A549 (cell line): ENCODE data around the gene DDX3X. TPM values are rescaled to one million over a fixed set of nuclear protein-coding genes. Genes with fewer than 3 reads are reported as not detected.

ENCODE experiments used
- ATAC-seq, 2 experiments: fragments of 200-7000 bp in 1 of 2; fragments of >200 bp in 1 of 2; cut with Nextera tagmentation in 1 of 2; cut with Tn5 transposase in 1 of 2; 3 replicates each; pipeline versions ENCODE4 v1.8.0 to v1.9.1; 2018 to 2020; ENCODE audit warnings: mild to moderate bottlenecking in 1 of 2, moderate library complexity in 1 of 2
- CTCF ChIA-PET: fragments of 300-600 bp; sonication (Branson Sonifier 250); formaldehyde crosslinking; extraction: SDS; loops from one replicate; lab custom pipeline; 2021; ENCODE audit warnings: antibody characterized with exemption, inconsistent platforms; lab: Yijun Ruan, JAX
- POLR2A ChIA-PET: fragments of 350-600 bp; formaldehyde crosslinking; extraction: SDS; loops from one replicate; lab custom pipeline; 2021; ENCODE audit warnings: antibody characterized with exemption, inconsistent platforms; lab: Yijun Ruan, JAX
- DNase-seq, 2 experiments: peaks; one replicate each; pipeline versions ENCODE4 v3.0.0 to v3.0.0-alpha.2; 2011 to 2016; ENCODE audit warnings: low read depth in 1 of 2, low spot score in 1 of 2
- FAIRE-seq: peaks from 2 replicates; lab custom pipeline; 2011; peaks lifted over from hg19 to GRCh38; lab: Jason Lieb, UNC
- H3K27ac ChIP-seq, 2 experiments: fragments of >200 bp; sonication (Bioruptor Twin); formaldehyde crosslinking; 3 replicates each; pipeline ENCODE4 v1.5.1; 2016 to 2017
- H3K4me1 ChIP-seq: fragments of >200 bp; sonication (Bioruptor Twin); formaldehyde crosslinking; 3 replicates; pipeline ENCODE4 v1.6.1; 2016
- H3K4me2 ChIP-seq: fragments of >200 bp; sonication (Bioruptor Twin); formaldehyde crosslinking; 3 replicates; pipeline ENCODE4 v1.6.1; 2016
- H3K4me3 ChIP-seq: fragments of >200 bp; sonication (Bioruptor Twin); formaldehyde crosslinking; 3 replicates; pipeline ENCODE4 v1.5.1; 2016
- H3K9me3 ChIP-seq: fragments of >200 bp; sonication (Bioruptor Twin); formaldehyde crosslinking; 3 replicates; pipeline ENCODE4 v1.6.1; 2016
- BCL3 ChIP-seq: fragments of >200 bp; sonication (Bioruptor Twin); formaldehyde crosslinking; IDR thresholded peaks from 3 replicates; pipeline ENCODE4 v1.6.1; 2016
- BHLHE40 ChIP-seq: IDR thresholded peaks from 2 replicates; pipeline ENCODE4 v1.6.1; 2012; ENCODE audit warnings: low read depth, low read length, inconsistent platforms
- CBX8 ChIP-seq: fragments of 200-600 bp; sonication (generic); IDR thresholded peaks from 2 replicates; pipeline ENCODE4 v1.6.1; 2016
- E2F6 ChIP-seq: IDR thresholded peaks from 2 replicates; pipeline ENCODE4 v1.6.1; 2012; ENCODE audit warnings: low read depth, borderline replicate concordance
- ESRRA ChIP-seq: fragments of 150-350 bp; IDR thresholded peaks from 2 replicates; pipeline ENCODE4 v1.6.1; 2014; ENCODE audit warnings: mild to moderate bottlenecking, low read length, borderline replicate concordance
- FOSB ChIP-seq: fragments of 250-450 bp; sonication (Bioruptor Pico); IDR thresholded peaks from 2 replicates; pipeline ENCODE4 v1.5.0; 2020; ENCODE audit warnings: mild to moderate bottlenecking, moderate library complexity
- FOXS1 ChIP-seq: fragments of 250-450 bp; sonication (Bioruptor Pico); IDR thresholded peaks from 2 replicates; pipeline ENCODE4 v1.5.0; 2020; ENCODE audit warnings: mild to moderate bottlenecking, moderate library complexity
- GATA3 ChIP-seq: IDR thresholded peaks from 2 replicates; pipeline ENCODE4 v1.6.1; 2012; ENCODE audit warnings: borderline replicate concordance
- HMGXB4 ChIP-seq: fragments of 250-450 bp; sonication (Bioruptor Pico); IDR thresholded peaks from 2 replicates; pipeline ENCODE4 v1.5.0; 2021; ENCODE audit warnings: mild to moderate bottlenecking, moderate library complexity, borderline replicate concordance
- HOXB5 ChIP-seq: fragments of 250-450 bp; sonication (Bioruptor Pico); IDR thresholded peaks from 2 replicates; pipeline ENCODE4 v1.5.0; 2020; ENCODE audit warnings: mild to moderate bottlenecking, moderate library complexity
- JUN ChIP-seq, 2 experiments: fragments of >200 bp; sonication (Bioruptor Twin); formaldehyde crosslinking; IDR thresholded peaks; 2 replicates in 1 of 2; 3 replicates in 1 of 2; pipeline ENCODE4 v1.6.1; 2016 to 2017
- MAZ ChIP-seq: fragments of 150-350 bp; IDR thresholded peaks from 2 replicates; pipeline ENCODE4 v1.6.1; 2014; ENCODE audit warnings: antibody characterized with exemption, low read depth, low read length, borderline replicate concordance
- PBX3 ChIP-seq: IDR thresholded peaks from 2 replicates; pipeline ENCODE4 v1.6.1; 2012
- RFX5 ChIP-seq: fragments of 450-650 bp; IDR thresholded peaks from 2 replicates; pipeline ENCODE4 v1.7.1; 2014; ENCODE audit warnings: antibody characterized with exemption, mild to moderate bottlenecking, moderate library complexity
- TP53 ChIP-seq: fragments of 250-450 bp; sonication (Bioruptor Pico); IDR thresholded peaks from 2 replicates; pipeline ENCODE4 v1.5.0; 2021; ENCODE audit warnings: mild to moderate bottlenecking, moderate library complexity
- USF2 ChIP-seq: fragments of 450-650 bp; IDR thresholded peaks from 2 replicates; pipeline ENCODE4 v1.6.1; 2014; ENCODE audit warnings: antibody characterized with exemption
- ZNF302 ChIP-seq: fragments of 250-450 bp; sonication (Bioruptor Pico); IDR thresholded peaks from 2 replicates; pipeline ENCODE4 v1.9.0; 2021; ENCODE audit warnings: inconsistent platforms, mild to moderate bottlenecking, moderate library complexity
- WGBS: methylation state at CpG from one replicate; pipeline ENCODE4 v1.1.6; 2017; ENCODE audit errors: missing lambda C conversion rate; 5-methylcytosine and 5-hydroxymethylcytosine counted together
- polyA plus RNA-seq, 4 experiments: library from polyadenylated mRNA; depleted of rRNA in 3 of 4; stranded (reverse); fragments of >200 nt; fragmentation: RNase III in 1 of 4; extraction: RNeasy Plus Mini Kit Qiagen cat#74134 plus additional on column Dnase treatment in 1 of 4; gene quantifications; 2 replicates in 3 of 4; 3 replicates in 1 of 4; pipeline ENCODE4 v1.2.3, GENCODE V29; 2011 to 2017
- TF ChIP-seq, protein P1 (sequence below): fragments of 150-350 bp; IDR thresholded peaks from 2 replicates; pipeline ENCODE4 v1.6.1; 2014; ENCODE audit warnings: low read depth, mild to moderate bottlenecking, low read length
- TF ChIP-seq, protein P2 (sequence below): fragments of >200 bp; sonication (Bioruptor Twin); formaldehyde crosslinking; IDR thresholded peaks from 2 replicates; pipeline ENCODE4 v1.6.1; 2016

The DDX3X gene
- polyA plus RNA-seq, 2 of the 4 experiments (the other 2 are of a cell fraction): 216 to 341 TPM

GRCh38 chrX:41339148-41339547 lies 5.2 kb downstream of the DDX3X start:
- H3K9me3 ChIP-seq: no peaks in the 10 kb centered on the region
- ChIA-PET POLR2A (no interaction called here), CTCF (no interaction called here)
- H3K4me2 ChIP-seq: peak overlapping the region; percentile 96
- H3K27ac ChIP-seq: no peak overlapping the region
- 0 out of 3 replicates have a peak overlapping the region, but pooled peaks have one; percentile 19 for H3K4me3 ChIP-seq
- no peak for TF ChIP-seq HOXB5 (CRISPR knock-in tag)
- TF ChIP-seq ESRRA: no peak
- TF ChIP-seq TP53 (CRISPR knock-in tag): no peak
- TF ChIP-seq E2F6: no peak
- TF ChIP-seq CBX8: no peak
- no peak for TF ChIP-seq FOSB
- no peak for TF ChIP-seq HMGXB4 (CRISPR knock-in tag)
- TF ChIP-seq JUN (IDR thresholded peaks at IDR 0.05): no peak
- TF ChIP-seq RFX5: no peak
- TF ChIP-seq GATA3: no peak
- TF ChIP-seq, protein P1, sequence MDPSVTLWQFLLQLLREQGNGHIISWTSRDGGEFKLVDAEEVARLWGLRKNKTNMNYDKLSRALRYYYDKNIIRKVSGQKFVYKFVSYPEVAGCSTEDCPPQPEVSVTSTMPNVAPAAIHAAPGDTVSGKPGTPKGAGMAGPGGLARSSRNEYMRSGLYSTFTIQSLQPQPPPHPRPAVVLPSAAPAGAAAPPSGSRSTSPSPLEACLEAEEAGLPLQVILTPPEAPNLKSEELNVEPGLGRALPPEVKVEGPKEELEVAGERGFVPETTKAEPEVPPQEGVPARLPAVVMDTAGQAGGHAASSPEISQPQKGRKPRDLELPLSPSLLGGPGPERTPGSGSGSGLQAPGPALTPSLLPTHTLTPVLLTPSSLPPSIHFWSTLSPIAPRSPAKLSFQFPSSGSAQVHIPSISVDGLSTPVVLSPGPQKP: no peak
- TF ChIP-seq, protein P2, sequence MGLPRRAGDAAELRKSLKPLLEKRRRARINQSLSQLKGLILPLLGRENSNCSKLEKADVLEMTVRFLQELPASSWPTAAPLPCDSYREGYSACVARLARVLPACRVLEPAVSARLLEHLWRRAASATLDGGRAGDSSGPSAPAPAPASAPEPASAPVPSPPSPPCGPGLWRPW: no peak
- no peak for TF ChIP-seq ZNF302 (CRISPR knock-in tag)
- TF ChIP-seq FOXS1 (CRISPR knock-in tag): no peak
- TF ChIP-seq PBX3: no peak
- no peak for TF ChIP-seq BHLHE40
- no peak for TF ChIP-seq USF2
- no peak for TF ChIP-seq MAZ
- no peak for DNase-seq
- no peak for FAIRE-seq
- 61% methylated on average over 4 of the region's 4 CpGs for WGBS
- H3K4me1 ChIP-seq: peaks cover 47% of the 10 kb centered on the region
- no peak for ATAC-seq

DNA sequence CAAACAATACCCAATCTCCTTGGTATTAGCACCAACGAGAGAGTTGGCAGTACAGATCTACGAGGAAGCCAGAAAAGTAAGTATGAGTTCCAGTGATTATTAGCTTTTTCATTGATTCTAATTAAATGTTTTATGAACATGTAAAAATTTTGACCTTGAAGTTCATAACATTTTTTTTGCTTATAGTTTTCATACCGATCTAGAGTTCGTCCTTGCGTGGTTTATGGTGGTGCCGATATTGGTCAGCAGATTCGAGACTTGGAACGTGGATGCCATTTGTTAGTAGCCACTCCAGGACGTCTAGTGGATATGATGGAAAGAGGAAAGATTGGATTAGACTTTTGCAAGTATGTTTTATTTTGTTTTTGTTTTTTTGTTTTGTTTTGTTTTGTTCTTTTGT lies 10.1 kb downstream of the DDX3X start:
- CTCF ChIA-PET: no interaction called here
- DNase-seq: no peak
- 94% methylated on average over 9 of the region's 9 CpGs for WGBS

More for the DNA sequence above, 10.1 kb downstream of the DDX3X start:
- FAIRE-seq (peak; percentile 61), ATAC-seq (no peak)
- Histone ChIP-seq H3K27ac (no peak overlapping the region), H3K4me3 (no peak overlapping the region), H3K9me3 (no peaks in the 10 kb centered on the region), H3K4me1 (peaks cover 53% of the 10 kb centered on the region), H3K4me2 (no peak overlapping the region)
- TF ChIP-seq BCL3: no peak
- POLR2A ChIA-PET: no interaction called here
